HG02970 (cell line): ENCODE data around the gene KRT222.

Experiments used
- ATAC-seq: cut with Tn5 transposase; IDR thresholded peaks from one replicate; pipeline ENCODE4 v1.9.1; 2021; ENCODE audit warnings: mild to moderate bottlenecking, moderate library complexity, moderate number of reproducible peaks; ENCODE audit not compliant: unreplicated experiment, low FRiP score

The KRT222 gene

DNA sequence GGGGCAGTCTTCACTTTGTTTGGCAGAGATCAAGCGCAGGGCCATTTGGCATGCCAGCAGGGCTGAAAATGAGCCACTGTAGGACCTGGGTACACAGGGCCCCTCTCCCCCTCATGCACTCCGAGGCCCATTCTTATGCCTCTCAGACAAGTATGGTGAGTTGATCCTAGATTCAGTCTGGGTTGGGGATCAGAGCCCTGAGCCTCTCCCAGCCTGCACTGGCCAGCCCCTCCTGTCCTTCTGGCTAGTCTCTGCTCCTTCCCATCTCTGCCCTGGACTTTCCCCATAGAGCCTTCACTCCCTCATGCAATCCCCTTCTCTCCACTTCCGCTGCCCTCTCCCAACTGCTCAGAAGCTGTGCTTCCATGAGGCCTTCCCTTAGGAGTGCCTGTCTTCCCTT is 48.4 kb downstream of the KRT222 start:
- no peak for ATAC-seq

DNA sequence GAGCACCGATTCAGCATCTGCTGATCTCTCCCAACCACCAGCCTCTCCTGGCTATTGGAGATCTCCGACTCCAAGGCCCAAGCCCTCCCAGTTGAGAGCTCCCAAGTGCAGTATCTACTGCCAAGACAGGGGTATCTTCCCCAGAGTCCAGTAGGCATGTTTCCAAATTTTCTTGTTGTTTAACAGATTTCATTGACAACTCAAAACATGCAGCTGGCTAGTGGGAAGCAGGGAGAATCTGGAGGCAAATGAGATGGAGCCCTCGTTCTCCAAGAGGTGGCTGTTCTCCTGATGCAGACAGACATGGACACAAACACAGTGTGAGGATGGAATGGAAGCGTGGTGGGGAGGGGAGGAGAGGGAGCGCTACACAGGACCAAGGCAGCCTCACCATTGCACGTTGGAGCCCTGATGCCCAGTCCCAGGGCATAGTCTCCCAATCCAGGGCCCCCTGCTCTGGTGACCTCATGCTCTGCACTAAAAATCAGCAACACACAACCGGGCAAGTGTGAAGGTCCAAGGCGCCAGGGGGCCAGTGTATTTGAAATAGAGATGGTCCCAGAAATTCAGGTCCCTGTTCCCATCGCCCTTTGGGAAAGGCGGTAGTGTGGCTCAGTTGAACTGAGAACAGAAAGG is 49.0 kb downstream of the KRT222 start:
- ATAC-seq: no peak

DNA sequence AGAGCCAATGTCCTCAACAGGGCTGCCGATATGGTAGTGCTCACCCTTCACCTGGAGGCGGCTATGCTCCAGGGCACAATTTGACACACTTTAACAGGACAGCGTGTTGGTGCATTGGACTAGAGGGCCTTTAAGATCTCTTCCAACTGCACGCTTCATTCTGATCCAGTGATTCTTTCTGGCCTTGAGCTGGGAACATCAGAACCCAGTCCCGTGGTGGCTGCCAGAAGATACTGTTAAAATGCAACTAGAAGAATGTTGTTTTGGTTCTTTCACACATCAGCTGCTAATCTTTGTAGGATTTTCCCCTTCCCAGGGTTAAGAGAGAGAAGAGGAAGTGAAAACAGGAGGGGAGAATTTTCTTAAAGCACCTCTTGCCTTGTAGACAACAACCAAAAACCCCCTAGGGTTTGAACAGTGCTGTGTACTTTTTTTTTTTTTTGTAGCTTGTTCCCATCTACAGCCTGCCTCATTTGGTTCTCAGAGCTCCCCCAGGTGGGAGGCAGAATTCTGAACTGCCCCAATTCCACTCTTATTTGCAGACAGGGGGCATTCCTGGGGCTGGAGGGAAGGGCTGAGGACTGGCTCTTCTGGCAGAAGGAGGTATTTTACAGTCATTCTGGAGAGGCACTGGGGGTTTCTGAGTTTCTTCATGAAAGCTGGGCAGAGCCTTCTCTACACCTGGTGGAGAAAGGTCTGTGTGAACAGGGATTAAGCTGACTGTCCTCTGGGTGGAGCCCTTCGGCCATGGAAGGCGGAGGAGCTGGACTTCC is 49.7 kb downstream of the KRT222 start:
- ATAC-seq: peak; percentile 55

GRCh38 chr17:40614431-40615067 is 50.4 kb downstream of the KRT222 start:
- no peak for ATAC-seq

DNA sequence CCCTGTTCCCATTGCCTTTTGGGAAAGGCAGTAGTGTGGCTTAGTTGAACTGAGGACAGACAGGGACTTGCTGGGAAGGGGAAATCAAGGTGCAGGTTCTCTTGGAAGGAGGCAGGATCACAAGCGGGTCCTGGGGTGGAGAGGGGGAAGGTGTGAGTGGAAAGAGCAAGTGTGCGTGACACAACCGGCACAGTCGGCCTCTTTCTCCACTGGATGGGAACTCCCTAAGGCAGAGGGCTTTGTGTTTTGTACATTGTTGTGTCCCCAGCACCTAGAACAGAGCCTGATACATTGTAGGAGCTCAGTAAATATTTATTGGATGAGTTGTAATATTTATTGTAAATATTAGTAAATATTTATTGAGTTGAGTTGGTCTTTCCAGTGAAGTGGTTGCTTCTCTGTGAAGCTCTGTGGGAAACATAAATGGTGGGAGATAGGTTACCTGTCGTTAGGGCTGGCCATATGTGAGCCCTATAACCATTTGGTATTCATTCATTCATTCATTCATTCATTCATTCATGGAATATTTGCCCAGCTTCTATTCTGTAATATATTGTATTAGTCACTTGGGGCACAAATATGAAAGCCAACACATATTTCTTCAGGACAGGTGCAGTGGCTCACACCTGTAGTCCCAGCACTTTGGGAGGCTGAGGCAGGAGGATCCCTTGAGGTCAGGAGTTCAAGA is 51.4 kb downstream of the KRT222 start:
- ATAC-seq: no peak

GRCh38 chr17:40612599-40613244 is 52.3 kb downstream of the KRT222 start:
- ATAC-seq: no peak

DNA sequence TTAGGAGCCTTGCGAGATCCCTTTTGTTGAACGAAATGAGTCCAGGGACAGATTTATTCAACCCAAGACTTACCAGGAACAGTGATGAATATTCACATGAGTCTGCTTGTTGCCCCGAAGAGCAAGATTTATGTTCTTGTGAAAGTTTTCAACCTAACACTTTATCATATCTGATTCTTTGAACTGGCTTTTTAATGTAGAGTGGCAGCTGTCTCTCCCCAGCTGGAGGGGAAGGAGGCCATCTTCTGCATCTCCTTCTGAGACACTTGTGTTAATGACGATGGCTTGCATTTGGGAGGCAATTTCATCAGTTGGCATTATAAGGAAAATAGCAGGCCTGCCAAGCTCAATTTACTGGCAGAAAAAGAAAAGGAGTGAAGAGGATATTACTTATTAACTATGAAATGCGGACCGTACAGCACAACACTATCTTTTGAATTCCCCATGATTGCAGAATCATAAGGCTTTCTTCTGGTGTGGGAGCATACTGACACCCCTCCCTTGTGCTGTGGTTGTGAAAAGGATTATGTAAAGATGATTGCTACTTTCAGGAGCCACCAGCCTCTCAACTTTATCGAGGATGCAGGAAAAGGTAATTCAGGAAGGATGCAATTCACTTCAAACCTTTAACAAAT is 53.0 kb downstream of the KRT222 start:
- ATAC-seq: no peak

GRCh38 chr17:40610359-40610758 is 54.6 kb downstream of the KRT222 start:
- no peak for ATAC-seq

GRCh38 chr17:40608061-40608581 is 56.9 kb downstream of the KRT222 start:
- no peak for ATAC-seq

GRCh38 chr17:40607641-40608040 is 57.3 kb downstream of the KRT222 start:
- ATAC-seq: no peak

GRCh38 chr17:40606548-40607353 is 58.2 kb downstream of the KRT222 start:
- ATAC-seq: no peak

DNA sequence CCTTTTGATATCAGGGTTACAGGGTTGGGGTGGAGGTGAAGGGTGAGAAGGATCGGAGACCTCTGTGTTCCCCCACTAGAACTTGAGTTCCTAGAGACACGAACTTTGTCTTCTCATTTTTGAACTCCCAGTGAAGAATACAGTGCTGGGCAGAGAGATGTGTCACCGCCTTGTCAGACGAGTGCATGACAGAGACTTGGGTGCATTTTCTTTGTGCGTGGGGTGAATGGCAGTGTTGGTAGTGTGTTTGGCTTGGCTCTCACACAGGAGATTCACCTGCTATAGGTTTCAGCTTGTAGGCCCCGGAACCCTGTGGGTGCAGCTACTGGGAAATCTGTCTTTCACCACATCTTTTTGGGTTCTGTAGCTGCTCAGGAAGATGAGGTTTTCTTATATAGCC is 59.7 kb downstream of the KRT222 start:
- no peak for ATAC-seq
